ENCODE measurements around the gene ZSWIM6.

Gene ZSWIM6

DNA sequence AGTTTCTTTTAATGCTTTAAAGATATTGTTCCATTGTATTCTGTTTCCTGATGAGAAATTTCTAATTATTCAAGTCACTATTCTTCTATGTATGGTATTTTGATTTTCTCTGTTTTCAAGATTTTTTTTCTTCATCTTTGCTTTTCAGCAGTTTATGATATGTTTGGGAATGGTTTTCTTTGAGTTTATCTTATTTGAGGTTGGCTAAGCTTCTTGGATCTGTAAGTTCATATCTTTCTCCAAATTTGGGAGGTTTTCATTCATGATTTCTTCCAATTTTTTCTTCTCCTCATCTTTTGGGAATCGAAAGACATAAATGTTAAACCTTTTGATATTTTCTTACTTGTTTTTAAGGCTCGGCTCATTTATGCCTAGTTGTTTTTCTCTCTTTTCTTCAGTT lies 184.9 kb downstream of the ZSWIM6 start:
- TF ChIP-seq, protein P1, sequence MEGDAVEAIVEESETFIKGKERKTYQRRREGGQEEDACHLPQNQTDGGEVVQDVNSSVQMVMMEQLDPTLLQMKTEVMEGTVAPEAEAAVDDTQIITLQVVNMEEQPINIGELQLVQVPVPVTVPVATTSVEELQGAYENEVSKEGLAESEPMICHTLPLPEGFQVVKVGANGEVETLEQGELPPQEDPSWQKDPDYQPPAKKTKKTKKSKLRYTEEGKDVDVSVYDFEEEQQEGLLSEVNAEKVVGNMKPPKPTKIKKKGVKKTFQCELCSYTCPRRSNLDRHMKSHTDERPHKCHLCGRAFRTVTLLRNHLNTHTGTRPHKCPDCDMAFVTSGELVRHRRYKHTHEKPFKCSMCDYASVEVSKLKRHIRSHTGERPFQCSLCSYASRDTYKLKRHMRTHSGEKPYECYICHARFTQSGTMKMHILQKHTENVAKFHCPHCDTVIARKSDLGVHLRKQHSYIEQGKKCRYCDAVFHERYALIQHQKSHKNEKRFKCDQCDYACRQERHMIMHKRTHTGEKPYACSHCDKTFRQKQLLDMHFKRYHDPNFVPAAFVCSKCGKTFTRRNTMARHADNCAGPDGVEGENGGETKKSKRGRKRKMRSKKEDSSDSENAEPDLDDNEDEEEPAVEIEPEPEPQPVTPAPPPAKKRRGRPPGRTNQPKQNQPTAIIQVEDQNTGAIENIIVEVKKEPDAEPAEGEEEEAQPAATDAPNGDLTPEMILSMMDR (IDR thresholded peaks at IDR 0.05), result no peak

DNA sequence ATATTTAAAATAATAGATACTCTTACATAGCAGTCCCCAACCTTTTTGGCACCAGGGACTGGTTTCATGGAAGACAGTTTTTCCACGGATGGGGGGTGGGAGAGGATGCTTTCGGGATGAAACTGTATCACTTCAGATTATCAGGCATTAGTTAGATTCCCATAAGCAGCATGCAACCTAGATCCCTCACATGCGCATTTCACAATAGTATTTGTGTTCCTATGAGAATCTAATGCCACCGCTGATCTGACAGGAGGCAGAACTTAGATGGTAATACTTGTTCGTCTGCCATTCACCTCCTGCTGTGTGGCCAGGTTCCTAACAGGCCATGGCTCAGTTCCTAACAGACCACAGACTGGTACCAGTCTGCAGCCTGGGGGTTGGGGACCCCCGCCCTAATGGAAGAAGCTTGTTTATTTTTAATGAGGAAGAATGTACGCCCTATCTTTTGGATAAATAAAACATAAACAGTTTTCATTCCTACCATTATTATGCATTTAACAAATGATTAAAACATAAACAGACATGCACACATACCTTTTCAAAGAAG lies 187.7 kb downstream of the ZSWIM6 start:
- DNase-seq (ENCODE audit: low spot score), result no peak
- TF ChIP-seq, protein P1 (IDR thresholded peaks at IDR 0.05), result no peak
- H3K27ac ChIP-seq, result no peak overlapping the region
- H3K4me3 ChIP-seq, result no peak overlapping the region

More for the DNA sequence above, 184.9 kb downstream of the ZSWIM6 start:
- Histone ChIP-seq H3K27ac (no peak overlapping the region), H3K4me3 (no peak overlapping the region)
- no peak for DNase-seq (ENCODE audit: low spot score)

DNA sequence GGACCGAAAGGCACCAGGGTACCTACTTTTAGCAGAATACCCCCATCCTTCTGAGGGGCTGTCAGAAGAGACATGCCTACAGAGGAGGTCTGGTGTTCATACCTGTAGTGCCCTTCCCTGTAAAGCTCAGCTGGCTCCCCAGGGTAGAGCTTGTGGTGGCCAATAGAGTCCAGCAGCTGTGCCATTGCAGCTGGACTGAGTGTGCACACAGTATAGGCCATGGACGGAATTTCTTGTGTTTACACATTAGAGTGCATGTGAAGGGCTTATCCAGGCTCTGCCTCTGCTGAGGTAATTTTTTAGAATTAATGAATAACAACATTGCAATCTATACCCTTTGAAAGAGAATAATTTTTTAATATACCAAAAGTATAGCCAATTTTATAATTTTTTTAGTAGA lies 191.0 kb downstream of the ZSWIM6 start:
- no peak overlapping the region for H3K4me3 ChIP-seq
- no peak overlapping the region for H3K27ac ChIP-seq
- TF ChIP-seq, protein P1 (IDR thresholded peaks at IDR 0.05), result no peak
- DNase-seq (ENCODE audit: low spot score), result no peak

DNA sequence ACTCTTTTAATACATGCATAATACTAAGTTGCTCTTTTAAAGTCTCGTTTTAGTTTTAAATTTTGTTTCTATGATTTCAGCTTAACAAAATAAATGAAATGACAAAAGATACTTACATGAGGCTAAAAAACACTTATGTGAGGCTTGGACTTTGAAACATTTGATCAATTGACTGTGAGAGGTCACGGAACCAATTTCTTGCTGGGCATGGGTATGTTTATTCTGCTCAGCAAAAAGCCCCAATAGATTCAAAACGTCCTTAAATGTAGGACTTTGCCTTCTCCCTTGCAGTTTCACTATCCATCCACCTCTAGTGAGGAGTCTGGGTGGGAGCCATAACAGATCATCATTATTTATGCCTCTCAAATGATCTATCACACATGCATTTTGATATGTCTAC lies 191.9 kb downstream of the ZSWIM6 start:
- TF ChIP-seq, protein P1 (IDR thresholded peaks at IDR 0.05), result no peak
- Histone ChIP-seq H3K27ac (no peak overlapping the region), H3K4me3 (no peak overlapping the region)
- DNase-seq (ENCODE audit: low spot score), result no peak

DNA sequence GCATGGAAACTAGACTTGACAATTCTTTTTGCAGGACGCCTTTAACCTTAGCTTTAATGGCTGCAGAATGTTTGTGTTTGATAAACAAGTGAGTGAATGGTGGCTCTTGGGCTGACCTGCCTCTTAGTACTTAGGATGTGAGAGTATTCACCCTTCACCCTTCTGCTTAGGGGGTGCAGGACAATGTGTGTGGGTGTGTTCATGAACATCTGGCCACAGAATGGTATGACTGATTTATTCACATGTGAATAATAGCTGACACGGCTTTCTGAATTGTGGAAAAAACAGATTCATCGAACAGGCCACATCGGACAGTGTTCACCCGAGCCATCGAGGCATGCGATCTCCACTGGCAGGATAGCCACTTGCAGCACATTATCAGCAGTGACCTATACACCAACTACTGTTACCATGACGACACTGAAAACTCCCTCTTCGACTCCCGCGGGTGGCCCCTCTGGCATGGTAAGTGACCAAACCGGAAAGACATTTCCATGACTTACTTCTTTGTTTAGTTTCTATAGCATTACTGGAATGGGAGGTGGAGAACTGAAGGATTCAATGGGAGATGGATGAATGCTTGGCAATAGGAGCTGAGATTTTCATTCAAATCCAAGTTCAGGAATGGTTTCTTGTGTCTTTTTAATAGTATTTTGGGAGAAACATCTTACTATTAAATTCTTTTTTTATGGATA lies 193.6 kb downstream of the ZSWIM6 start:
- no peak overlapping the region for H3K27ac ChIP-seq
- no peak for DNase-seq (ENCODE audit: low spot score)
- TF ChIP-seq, protein P1 (IDR thresholded peaks at IDR 0.05), result no peak
- no peak overlapping the region for H3K4me3 ChIP-seq

DNA sequence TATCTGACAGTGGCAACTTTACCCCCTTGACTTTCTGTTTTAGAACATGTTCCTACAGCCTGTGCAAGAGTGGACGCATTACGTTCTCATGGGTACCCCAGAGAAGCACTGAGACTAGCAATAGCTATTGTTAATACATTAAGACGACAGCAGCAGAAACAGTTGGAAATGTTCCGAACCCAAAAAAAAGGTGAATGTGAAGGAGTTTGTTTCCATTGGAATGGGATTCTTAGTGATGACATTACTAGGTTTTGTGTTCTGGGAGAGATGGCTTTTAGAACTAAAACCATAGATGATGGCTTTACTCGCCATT lies 194.1 kb downstream of the ZSWIM6 start:
- TF ChIP-seq, protein P1 (IDR thresholded peaks at IDR 0.05), result no peak
- no peak overlapping the region for H3K27ac ChIP-seq
- H3K4me3 ChIP-seq, result no peak overlapping the region
- no peak for DNase-seq (ENCODE audit: low spot score)

DNA sequence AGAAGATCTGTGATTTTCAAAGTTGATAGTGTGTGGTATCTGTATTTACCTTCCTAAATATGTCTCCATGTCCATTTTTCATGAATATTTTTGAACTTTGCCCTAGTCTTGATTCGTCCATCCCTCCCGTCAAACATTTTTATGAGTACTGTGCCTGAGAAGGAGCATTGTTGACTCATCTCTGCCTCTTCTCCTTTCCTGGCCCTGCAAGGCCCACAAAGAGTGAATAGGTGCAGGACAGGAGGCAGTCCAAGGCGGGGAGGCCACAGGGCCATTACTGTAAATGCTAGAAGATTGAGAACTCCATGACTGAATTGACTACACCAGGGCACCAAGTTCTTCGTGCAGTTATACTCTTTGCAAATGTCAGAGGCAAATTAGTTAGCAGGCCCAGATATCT lies 200.9 kb downstream of the ZSWIM6 start:
- no peak overlapping the region for H3K27ac ChIP-seq
- TF ChIP-seq, protein P1 (IDR thresholded peaks at IDR 0.05), result no peak
- DNase-seq (ENCODE audit: low spot score), result no peak

More for the DNA sequence above, 200.9 kb downstream of the ZSWIM6 start:
- H3K4me3 ChIP-seq, result no peak overlapping the region
